Activated CD8-positive, alpha-beta T cell treated with anti-CD3 and anti-CD28 coated beads, Interleukin-2, amount 10 ng/mL, durations not matched to agents 7 days and 5 days (primary cell): Measurements from ENCODE around the gene CFAP410. TPM values are rescaled to one million over a fixed set of nuclear protein-coding genes. Genes with fewer than 3 reads are reported as not detected.

Source experiments
- ATAC-seq: fragments of 150-1000 bp; cut with Tn5 transposase; one replicate; pipeline ENCODE4 v1.10.0; 2021; ENCODE audit warnings: moderate library complexity
- CTCF ChIA-PET: fragments of 350-600 bp; sonication (Branson Sonifier 250); formaldehyde crosslinking; loops from one replicate; lab custom pipeline; 2021; ENCODE audit warnings: antibody characterized with exemption; lab: Charles Lee
- POLR2A ChIA-PET: fragments of 350-600 bp; sonication (Branson Sonifier 250); formaldehyde crosslinking; loops from one replicate; lab custom pipeline; 2021; ENCODE audit warnings: antibody characterized with exemption; lab: Charles Lee
- DNase-seq: peaks from one replicate; pipeline ENCODE4 v3.0.0-alpha.2; 2020
- H3K27ac Mint-ChIP-seq: one replicate; pipeline ENCODE4 v1.8.0; 2021; ENCODE audit warnings: mild to moderate bottlenecking, mixed read lengths
- H3K27me3 Mint-ChIP-seq: one replicate; pipeline ENCODE4 v1.8.0; 2021; ENCODE audit warnings: low read depth, mixed read lengths
- H3K36me3 Mint-ChIP-seq: one replicate; pipeline ENCODE4 v1.8.0; 2021; ENCODE audit warnings: low read depth, mixed read lengths
- H3K4me1 Mint-ChIP-seq: one replicate; pipeline ENCODE4 v1.8.0; 2021; ENCODE audit warnings: low read depth, mixed read lengths
- H3K4me3 Mint-ChIP-seq: one replicate; pipeline ENCODE4 v1.8.0; 2021; ENCODE audit warnings: mild to moderate bottlenecking, mixed read lengths
- H3K9me3 Mint-ChIP-seq: one replicate; pipeline ENCODE4 v1.8.0; 2022; ENCODE audit warnings: mixed read lengths; ENCODE audit not compliant: insufficient read depth
- total RNA-seq, 2 experiments: library from RNA; stranded (reverse); gene quantifications; one replicate each; pipeline ENCODE4 v1.2.3, GENCODE V29; 2021

CFAP410 gene
- total RNA-seq, 2 experiments from 2014 or later: 16.8 to 17.4 TPM

GRCh38 chr21:44377201-44377921 is 38.2 kb upstream of the CFAP410 start:
- ATAC-seq: no peak
- H3K4me1 Mint-ChIP-seq: peaks cover 39% of the 10 kb centered on the region
- POLR2A ChIA-PET: no interaction called here
- H3K9me3 Mint-ChIP-seq: peaks cover 17% of the 10 kb centered on the region
- peaks cover 83% of the 10 kb centered on the region for H3K36me3 Mint-ChIP-seq
- DNase-seq: no peak
- H3K4me3 Mint-ChIP-seq: no peak overlapping the region
- CTCF ChIA-PET: no interaction called here
- H3K27ac Mint-ChIP-seq: no peak overlapping the region
- peaks cover 2% of the 10 kb centered on the region for H3K27me3 Mint-ChIP-seq

GRCh38 chr21:44376606-44377005 is 37.4 kb upstream of the CFAP410 start:
- no peak for DNase-seq
- peaks cover 84% of the 10 kb centered on the region for H3K36me3 Mint-ChIP-seq

GRCh38 chr21:44375761-44376241 is 36.6 kb upstream of the CFAP410 start:
- POLR2A ChIA-PET: interaction anchor here (1.0 kb wide), 1 partner anchor 23 kb away, joined by 3 read pairs; the partner anchor contains the start of gene TRPM2
- H3K9me3 Mint-ChIP-seq: peaks cover 17% of the 10 kb centered on the region
- CTCF ChIA-PET: no interaction called here
- peaks cover 39% of the 10 kb centered on the region for H3K4me1 Mint-ChIP-seq
- peaks cover 2% of the 10 kb centered on the region for H3K27me3 Mint-ChIP-seq
- ATAC-seq (no peak), DNase-seq (no peak)
- no peak overlapping the region for H3K4me3 Mint-ChIP-seq
- H3K27ac Mint-ChIP-seq: peak overlapping the region; percentile 71
- H3K36me3 Mint-ChIP-seq: peaks cover 85% of the 10 kb centered on the region

More at GRCh38 chr21:44376606-44377005, 37.4 kb upstream of the CFAP410 start:
- Mint-ChIP-seq H3K4me3 (no peak overlapping the region), H3K27me3 (peaks cover 2% of the 10 kb centered on the region), H3K4me1 (peaks cover 39% of the 10 kb centered on the region), H3K27ac (no peak overlapping the region), H3K9me3 (peaks cover 17% of the 10 kb centered on the region)
- no peak for ATAC-seq
- ChIA-PET CTCF (no interaction called here), POLR2A (no interaction called here)

DNA sequence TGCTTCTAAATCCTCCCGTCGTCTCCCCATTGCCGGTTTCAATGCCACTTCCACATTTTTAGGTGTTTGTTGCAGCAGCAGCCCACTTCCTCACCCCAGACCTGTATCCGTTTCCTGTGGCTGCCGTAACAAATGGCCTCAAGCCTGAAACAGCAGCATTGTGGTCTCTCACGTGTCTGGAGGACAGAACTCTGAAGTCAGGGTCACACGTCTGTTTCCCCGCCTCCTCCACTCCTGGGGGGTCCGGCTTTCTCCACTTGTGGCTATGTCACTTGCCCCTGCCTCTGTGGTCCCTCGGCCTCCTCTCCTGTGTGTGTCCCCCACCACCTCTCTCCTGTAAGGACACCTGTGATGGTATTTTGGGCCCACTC is 36.1 kb upstream of the CFAP410 start:
- Mint-ChIP-seq H3K9me3 (peaks cover 17% of the 10 kb centered on the region), H3K27ac (peak overlapping the region; percentile 71), H3K36me3 (peaks cover 86% of the 10 kb centered on the region), H3K4me3 (peak overlapping the region; percentile 17), H3K4me1 (peaks cover 39% of the 10 kb centered on the region), H3K27me3 (peaks cover 2% of the 10 kb centered on the region)
- DNase-seq: peak; percentile 84
- CTCF ChIA-PET: no interaction called here
- POLR2A ChIA-PET: interaction anchor here (1.0 kb wide), 1 partner anchor 22 kb away, joined by 3 read pairs; the partner anchor contains the start of gene TRPM2
- no peak for ATAC-seq

- DNase-seq (no peak), ATAC-seq (no peak)
- Mint-ChIP-seq H3K27me3 (peaks cover 2% of the 10 kb centered on the region), H3K27ac (peak overlapping the region; percentile 71), H3K36me3 (peaks cover 80% of the 10 kb centered on the region), H3K4me1 (peaks cover 39% of the 10 kb centered on the region), H3K9me3 (peaks cover 17% of the 10 kb centered on the region), H3K4me3 (peak overlapping the region; percentile 17)
- ChIA-PET CTCF (no interaction called here), POLR2A (no interaction called here)
These were observed 35.6 kb upstream of the CFAP410 start for GRCh38 chr21:44374601-44375280.

DNA sequence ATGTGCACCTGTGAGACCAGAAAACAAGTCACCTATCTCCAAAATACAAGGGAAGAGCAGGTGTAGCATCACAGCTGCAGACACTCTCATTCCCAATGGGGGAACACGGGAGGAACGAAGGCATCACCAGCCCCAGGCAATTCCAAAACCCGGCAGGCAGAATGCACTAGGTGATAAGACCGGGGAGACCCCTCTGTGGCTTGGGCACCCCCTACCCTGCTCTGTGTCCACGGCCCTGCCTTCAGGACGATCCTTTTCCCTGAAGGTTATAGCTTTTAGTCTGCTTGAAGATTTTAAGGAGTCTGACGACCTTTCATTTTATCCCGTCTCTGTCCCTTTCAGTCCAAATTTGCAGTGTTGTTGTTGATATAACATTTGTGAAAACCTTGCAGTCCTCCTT is 33.4 kb upstream of the CFAP410 start:
- DNase-seq: no peak
- H3K27me3 Mint-ChIP-seq: peaks cover 2% of the 10 kb centered on the region
- no peak overlapping the region for H3K27ac Mint-ChIP-seq
- H3K9me3 Mint-ChIP-seq: peaks cover 17% of the 10 kb centered on the region
- ChIA-PET POLR2A (no interaction called here), CTCF (interaction anchor here (1.2 kb wide), 1 partner anchor 11 kb away, joined by 5 read pairs; no protein-coding TSS in a partner anchor)
- ATAC-seq: no peak
- H3K4me3 Mint-ChIP-seq: no peak overlapping the region
- peaks cover 75% of the 10 kb centered on the region for H3K36me3 Mint-ChIP-seq
- peaks cover 39% of the 10 kb centered on the region for H3K4me1 Mint-ChIP-seq

GRCh38 chr21:44371596-44371995 is 32.4 kb upstream of the CFAP410 start:
- ATAC-seq (no peak), DNase-seq (no peak)
- POLR2A ChIA-PET: no interaction called here
- Mint-ChIP-seq H3K4me3 (no peak overlapping the region), H3K9me3 (peaks cover 17% of the 10 kb centered on the region), H3K36me3 (peaks cover 71% of the 10 kb centered on the region), H3K27ac (no peak overlapping the region), H3K4me1 (peaks cover 39% of the 10 kb centered on the region), H3K27me3 (peaks cover 2% of the 10 kb centered on the region)
- CTCF ChIA-PET: interaction anchor here (1.2 kb wide), 1 partner anchor 10 kb away, joined by 5 read pairs; no protein-coding TSS in a partner anchor

DNA sequence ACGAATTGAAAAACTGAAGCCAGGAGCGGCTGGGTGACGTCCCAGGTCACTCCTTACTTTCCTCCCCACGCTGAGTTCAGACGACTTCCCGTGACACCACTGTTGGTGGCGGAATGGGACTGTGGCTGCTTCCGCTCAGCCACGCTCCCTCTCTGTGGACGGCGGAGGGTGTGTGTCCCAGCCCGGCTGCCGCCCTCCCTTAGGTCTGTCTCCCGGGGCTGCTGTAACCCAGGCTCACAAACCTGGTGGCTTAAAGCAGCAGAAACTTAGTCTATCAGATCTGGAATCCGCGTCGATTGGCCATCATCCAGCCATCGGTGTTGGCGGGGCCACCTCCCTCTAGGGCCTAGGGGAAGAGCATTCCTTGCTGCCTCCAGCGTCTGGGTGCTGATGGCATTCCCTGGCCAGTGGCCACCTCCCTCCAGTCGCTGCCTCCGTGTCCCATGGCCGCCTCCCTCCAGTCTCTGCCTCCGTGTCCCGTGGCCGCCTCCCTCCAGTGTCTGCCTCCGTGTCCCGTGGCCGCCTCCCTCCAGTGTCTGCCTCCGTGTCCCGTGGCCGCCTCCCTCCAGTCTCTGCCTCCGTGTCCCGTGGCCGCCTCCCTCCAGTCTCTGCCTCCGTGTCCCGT is 31.7 kb upstream of the CFAP410 start:
- DNase-seq: no peak
- Mint-ChIP-seq H3K9me3 (peaks cover 15% of the 10 kb centered on the region), H3K4me1 (peaks cover 32% of the 10 kb centered on the region), H3K27me3 (peaks cover 2% of the 10 kb centered on the region), H3K36me3 (peaks cover 65% of the 10 kb centered on the region), H3K4me3 (no peak overlapping the region), H3K27ac (no peak overlapping the region)
- no peak for ATAC-seq
- ChIA-PET CTCF (no interaction called here), POLR2A (no interaction called here)

GRCh38 chr21:44370027-44370735 is 31.0 kb upstream of the CFAP410 start:
- Mint-ChIP-seq H3K9me3 (peaks cover 8% of the 10 kb centered on the region), H3K4me1 (peaks cover 25% of the 10 kb centered on the region), H3K27ac (no peak overlapping the region), H3K27me3 (peaks cover 1% of the 10 kb centered on the region), H3K36me3 (peaks cover 58% of the 10 kb centered on the region), H3K4me3 (no peak overlapping the region)
- DNase-seq (no peak), ATAC-seq (no peak)
- POLR2A ChIA-PET: no interaction called here
- CTCF ChIA-PET: no interaction called here

DNA sequence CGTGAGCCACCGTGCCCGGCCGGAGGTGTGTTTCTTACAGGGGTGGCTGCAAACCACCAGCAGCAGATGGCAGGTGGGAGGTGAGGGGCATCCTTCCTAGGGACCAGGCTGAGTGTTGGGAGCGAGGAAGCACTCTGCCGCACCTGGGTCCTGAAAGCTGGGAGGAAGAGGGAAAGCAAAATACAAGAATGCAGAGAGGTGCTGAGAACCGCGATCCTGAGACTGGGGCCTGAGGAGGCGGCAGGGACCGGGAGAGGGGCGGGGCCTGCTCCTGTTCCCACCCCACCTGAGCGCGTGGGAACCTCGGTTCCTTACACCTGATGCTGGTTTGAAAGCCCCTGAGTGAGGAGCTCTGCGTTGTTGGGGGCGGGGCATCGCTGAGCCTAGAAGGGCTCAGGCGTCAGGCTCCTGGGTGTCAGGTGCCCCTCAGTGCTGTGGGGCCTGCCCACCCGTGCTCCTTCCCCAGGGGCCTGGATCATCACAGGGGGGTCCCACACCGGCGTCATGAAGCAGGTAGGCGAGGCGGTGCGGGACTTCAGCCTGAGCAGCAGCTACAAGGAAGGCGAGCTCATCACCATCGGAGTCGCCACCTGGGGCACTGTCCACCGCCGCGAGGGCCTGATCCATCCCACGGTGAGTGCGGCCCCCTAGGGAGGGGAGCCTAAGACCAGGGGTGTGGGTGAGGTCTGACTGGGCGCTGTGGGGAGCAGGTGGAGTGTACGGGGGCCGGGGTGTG is 29.7 kb upstream of the CFAP410 start:
- peaks cover 3% of the 10 kb centered on the region for H3K9me3 Mint-ChIP-seq
- no peak overlapping the region for H3K4me3 Mint-ChIP-seq
- no peaks in the 10 kb centered on the region for H3K27me3 Mint-ChIP-seq
- peaks cover 19% of the 10 kb centered on the region for H3K4me1 Mint-ChIP-seq
- POLR2A ChIA-PET: no interaction called here
- ATAC-seq (no peak), DNase-seq (no peak)
- no peak overlapping the region for H3K27ac Mint-ChIP-seq
- CTCF ChIA-PET: no interaction called here
- H3K36me3 Mint-ChIP-seq: peaks cover 52% of the 10 kb centered on the region
